Activated naive CD8-positive, alpha-beta T cell treated with anti-CD3 and anti-CD28 coated beads, Interleukin-2, amount 50 U/mL, for 24 hours (primary cell): ENCODE measurements around the gene CACNA1G.
A peak's percentile ranks its signal among the peaks of the same experiment; 100 is the strongest.

Experiments used
- ATAC-seq: fragments of 150-1000 bp; cut with Tn5 transposase; one replicate; pipeline ENCODE4 v1.10.0; 2021
- DNase-seq: peaks from one replicate; pipeline ENCODE4 v3.0.0; 2021
- H3K27ac Mint-ChIP-seq: one replicate; pipeline ENCODE4 v1.8.0; 2021; ENCODE audit warnings: mild to moderate bottlenecking, mixed read lengths
- H3K27me3 Mint-ChIP-seq: one replicate; pipeline ENCODE4 v1.8.0; 2021; ENCODE audit warnings: mixed read lengths
- H3K36me3 Mint-ChIP-seq: one replicate; pipeline ENCODE4 v1.8.0; 2021; ENCODE audit warnings: low read depth, mixed read lengths
- H3K4me1 Mint-ChIP-seq: one replicate; pipeline ENCODE4 v1.8.0; 2021; ENCODE audit warnings: mixed read lengths
- H3K4me3 Mint-ChIP-seq: one replicate; pipeline ENCODE4 v1.8.0; 2021; ENCODE audit warnings: mild to moderate bottlenecking, moderate library complexity, mixed read lengths
- H3K9me3 Mint-ChIP-seq: one replicate; pipeline ENCODE4 v1.8.0; 2021; ENCODE audit warnings: mixed read lengths

Gene CACNA1G

GRCh38 chr17:50590946-50591737, 30.6 kb downstream of the CACNA1G start:
- no peaks in the 10 kb centered on the region for H3K27me3 Mint-ChIP-seq
- no peak overlapping the region for H3K27ac Mint-ChIP-seq
- no peak overlapping the region for H3K4me3 Mint-ChIP-seq
- H3K36me3 Mint-ChIP-seq = no peaks in the 10 kb centered on the region
- DNase-seq = no peak
- H3K9me3 Mint-ChIP-seq = no peaks in the 10 kb centered on the region
- no peaks in the 10 kb centered on the region for H3K4me1 Mint-ChIP-seq
- no peak for ATAC-seq

GRCh38 chr17:50593321-50593720, 32.8 kb downstream of the CACNA1G start:
- no peak overlapping the region for H3K4me3 Mint-ChIP-seq
- no peaks in the 10 kb centered on the region for H3K4me1 Mint-ChIP-seq
- no peak for DNase-seq
- no peaks in the 10 kb centered on the region for H3K9me3 Mint-ChIP-seq
- H3K27me3 Mint-ChIP-seq = no peaks in the 10 kb centered on the region
- H3K36me3 Mint-ChIP-seq = no peaks in the 10 kb centered on the region
- no peak overlapping the region for H3K27ac Mint-ChIP-seq
- ATAC-seq = no peak

GRCh38 chr17:50594128-50594823, 33.8 kb downstream of the CACNA1G start:
- ATAC-seq (no peak), DNase-seq (no peak)
- Mint-ChIP-seq H3K4me3 (no peak overlapping the region), H3K27me3 (no peaks in the 10 kb centered on the region), H3K27ac (no peak overlapping the region), H3K36me3 (no peaks in the 10 kb centered on the region), H3K4me1 (no peaks in the 10 kb centered on the region), H3K9me3 (no peaks in the 10 kb centered on the region)

GRCh38 chr17:50594892-50595291, 34.4 kb downstream of the CACNA1G start:
- no peak overlapping the region for H3K27ac Mint-ChIP-seq
- H3K4me3 Mint-ChIP-seq = no peak overlapping the region
- no peaks in the 10 kb centered on the region for H3K36me3 Mint-ChIP-seq
- DNase-seq = no peak
- H3K4me1 Mint-ChIP-seq = no peaks in the 10 kb centered on the region
- no peak for ATAC-seq
- H3K9me3 Mint-ChIP-seq = no peaks in the 10 kb centered on the region
- no peaks in the 10 kb centered on the region for H3K27me3 Mint-ChIP-seq

- ATAC-seq (no peak), DNase-seq (no peak)
- Mint-ChIP-seq H3K9me3 (no peaks in the 10 kb centered on the region), H3K27ac (no peak overlapping the region), H3K27me3 (no peaks in the 10 kb centered on the region), H3K36me3 (no peaks in the 10 kb centered on the region), H3K4me3 (no peak overlapping the region), H3K4me1 (no peaks in the 10 kb centered on the region)
These were observed 35.9 kb downstream of the CACNA1G start for GRCh38 chr17:50596191-50597037.

GRCh38 chr17:50598487-50598886, 38.0 kb downstream of the CACNA1G start:
- H3K27ac Mint-ChIP-seq = no peak overlapping the region
- no peaks in the 10 kb centered on the region for H3K9me3 Mint-ChIP-seq
- H3K4me1 Mint-ChIP-seq = no peaks in the 10 kb centered on the region
- H3K36me3 Mint-ChIP-seq = no peaks in the 10 kb centered on the region
- DNase-seq = no peak
- peaks cover 12% of the 10 kb centered on the region for H3K27me3 Mint-ChIP-seq
- H3K4me3 Mint-ChIP-seq = no peak overlapping the region
- ATAC-seq = no peak

GRCh38 chr17:50599606-50600005, 39.1 kb downstream of the CACNA1G start:
- Mint-ChIP-seq H3K4me1 (no peaks in the 10 kb centered on the region), H3K9me3 (no peaks in the 10 kb centered on the region), H3K36me3 (no peaks in the 10 kb centered on the region), H3K27ac (no peak overlapping the region), H3K27me3 (peaks cover 14% of the 10 kb centered on the region), H3K4me3 (no peak overlapping the region)
- ATAC-seq (no peak), DNase-seq (no peak)

- DNase-seq (no peak), ATAC-seq (no peak)
- Mint-ChIP-seq H3K27me3 (peaks cover 22% of the 10 kb centered on the region), H3K4me3 (no peak overlapping the region), H3K9me3 (no peaks in the 10 kb centered on the region), H3K27ac (no peak overlapping the region), H3K36me3 (no peaks in the 10 kb centered on the region), H3K4me1 (no peaks in the 10 kb centered on the region)
These were observed 41.4 kb downstream of the CACNA1G start for GRCh38 chr17:50601823-50602375.

- Mint-ChIP-seq H3K4me1 (no peaks in the 10 kb centered on the region), H3K9me3 (no peaks in the 10 kb centered on the region), H3K36me3 (no peaks in the 10 kb centered on the region), H3K27me3 (peaks cover 24% of the 10 kb centered on the region), H3K27ac (no peak overlapping the region), H3K4me3 (no peak overlapping the region)
- DNase-seq (no peak), ATAC-seq (no peak)
These were observed 42.3 kb downstream of the CACNA1G start for GRCh38 chr17:50602836-50603235.

- ATAC-seq (peak; percentile 42), DNase-seq (no peak)
- H3K4me1 Mint-ChIP-seq = no peaks in the 10 kb centered on the region
- H3K27ac Mint-ChIP-seq = no peak overlapping the region
- H3K36me3 Mint-ChIP-seq = no peaks in the 10 kb centered on the region
- no peaks in the 10 kb centered on the region for H3K9me3 Mint-ChIP-seq
- H3K27me3 Mint-ChIP-seq = peaks cover 24% of the 10 kb centered on the region
- no peak overlapping the region for H3K4me3 Mint-ChIP-seq
These were observed 42.8 kb downstream of the CACNA1G start for GRCh38 chr17:50603340-50603739.

GRCh38 chr17:50604513-50604912, 44.0 kb downstream of the CACNA1G start:
- no peak for DNase-seq
- Mint-ChIP-seq H3K27me3 (peaks cover 24% of the 10 kb centered on the region), H3K36me3 (no peaks in the 10 kb centered on the region), H3K27ac (no peak overlapping the region), H3K9me3 (no peaks in the 10 kb centered on the region), H3K4me3 (no peak overlapping the region), H3K4me1 (no peaks in the 10 kb centered on the region)
- ATAC-seq = no peak

- H3K27ac Mint-ChIP-seq = no peak overlapping the region
- H3K4me1 Mint-ChIP-seq = no peaks in the 10 kb centered on the region
- H3K9me3 Mint-ChIP-seq = no peaks in the 10 kb centered on the region
- ATAC-seq = no peak
- H3K4me3 Mint-ChIP-seq = no peak overlapping the region
- DNase-seq = no peak
- H3K27me3 Mint-ChIP-seq = peaks cover 24% of the 10 kb centered on the region
- H3K36me3 Mint-ChIP-seq = no peaks in the 10 kb centered on the region
These were observed 44.9 kb downstream of the CACNA1G start for GRCh38 chr17:50605429-50605828.

GRCh38 chr17:50607522-50608175, 47.1 kb downstream of the CACNA1G start:
- H3K9me3 Mint-ChIP-seq = no peaks in the 10 kb centered on the region
- no peaks in the 10 kb centered on the region for H3K36me3 Mint-ChIP-seq
- no peak for DNase-seq
- no peak overlapping the region for H3K4me3 Mint-ChIP-seq
- no peak for ATAC-seq
- no peaks in the 10 kb centered on the region for H3K4me1 Mint-ChIP-seq
- H3K27ac Mint-ChIP-seq = no peak overlapping the region
- peaks cover 17% of the 10 kb centered on the region for H3K27me3 Mint-ChIP-seq

GRCh38 chr17:50608700-50609379, 48.3 kb downstream of the CACNA1G start:
- no peak for ATAC-seq
- no peak overlapping the region for H3K4me3 Mint-ChIP-seq
- H3K27me3 Mint-ChIP-seq = peaks cover 9% of the 10 kb centered on the region
- H3K36me3 Mint-ChIP-seq = no peaks in the 10 kb centered on the region
- peaks cover 2% of the 10 kb centered on the region for H3K4me1 Mint-ChIP-seq
- no peak overlapping the region for H3K27ac Mint-ChIP-seq
- H3K9me3 Mint-ChIP-seq = no peaks in the 10 kb centered on the region
- no peak for DNase-seq
